Measurements from ENCODE around the gene ABLIM2. TPM values are rescaled to one million over a fixed set of nuclear protein-coding genes. Genes with fewer than 3 reads are reported as not detected.

Gene ABLIM2
- total RNA-seq, 1 experiment from 2014 or later = 1.0 TPM

DNA sequence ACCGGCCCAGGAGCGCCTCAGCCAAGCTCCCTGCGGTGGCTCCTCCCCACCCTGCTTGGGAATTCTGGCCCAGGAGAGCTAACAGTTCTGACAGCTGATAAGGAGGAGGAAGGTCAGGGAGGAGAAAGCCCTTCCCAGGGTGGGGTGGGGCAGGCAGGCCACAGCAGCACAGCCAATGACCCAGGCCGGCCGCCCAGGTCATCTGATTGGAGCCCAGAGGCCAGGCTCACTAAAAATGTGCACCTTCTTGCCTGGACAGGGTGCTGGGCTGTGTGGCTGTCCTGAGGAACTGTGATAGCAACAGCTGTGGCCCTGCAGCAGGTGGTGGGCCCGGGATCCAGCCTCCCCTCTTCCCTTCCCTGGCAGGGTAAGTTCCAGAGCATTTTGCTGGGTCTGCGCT lies 23.2 kb upstream of the ABLIM2 start:
- H2BK15ac ChIP-seq (ENCODE audit: low read depth, low read length) = no peak overlapping the region
- H3T11ph ChIP-seq (ENCODE audit: low read length) = no peak overlapping the region
- no peak for DNase-seq
- H3K27ac ChIP-seq (ENCODE audit: insufficient read length, low read depth, low read length) = no peak overlapping the region
- no peak overlapping the region for H3K18ac ChIP-seq (ENCODE audit: insufficient read length, low read depth, low read length)
- H2BK5ac ChIP-seq (ENCODE audit: insufficient read length, low read length) = no peak overlapping the region
- H3K14ac ChIP-seq (ENCODE audit: insufficient read depth, low read length) = no peak overlapping the region
- peaks cover 4% of the 10 kb centered on the region in 2 experiments; a peak in 2 of 5 replicates for H3K9me3 Mint-ChIP-seq
- H3K36me3 Mint-ChIP-seq (ENCODE audit: insufficient read depth in 1 of 3, low read depth in 3 of 3) = no peaks in the 10 kb centered on the region
- no peak overlapping the region for H4K8ac ChIP-seq (replicated peaks; ENCODE audit: insufficient read length, low read depth, low read length)
- WGBS (ENCODE audit: extremely low coverage, insufficient read length, low lambda C conversion rate) = no CpG with 5 or more reads among the region's 7 CpGs
- no peak overlapping the region for H3K9ac ChIP-seq (ENCODE audit: extremely low read depth, insufficient read length, low read length)
- no peaks in the 10 kb centered on the region for H3K4me1 ChIP-seq (ENCODE audit: insufficient read depth, low read length)
- H2AK5ac ChIP-seq (ENCODE audit: insufficient read length, low read length) = no peak overlapping the region
- H2BK120ac ChIP-seq (ENCODE audit: low read depth, low read length, poor library complexity, severe bottlenecking) = no peak overlapping the region
- no peaks in the 10 kb centered on the region for H3K79me1 ChIP-seq (ENCODE audit: insufficient read depth, low read depth, low read length, poor library complexity, severe bottlenecking)
- no peaks in the 10 kb centered on the region for H3K27me3 ChIP-seq (ENCODE audit: insufficient read depth, low read length)
- no peak overlapping the region for H2AFZ ChIP-seq (ENCODE audit: low read length)
- no peak overlapping the region for H2BK20ac ChIP-seq (ENCODE audit: low read depth, low read length, poor library complexity, severe bottlenecking)
- no peak overlapping the region for H4K5ac ChIP-seq (ENCODE audit: insufficient read length, low read depth, low read length)
- H3K27ac Mint-ChIP-seq = no peak overlapping the region
- no peaks in the 10 kb centered on the region for H3K9me3 ChIP-seq (ENCODE audit: control insufficient read depth, low read depth, low read length)
- no peaks in the 10 kb centered on the region for H4K20me1 ChIP-seq (ENCODE audit: control insufficient read depth, insufficient read depth, insufficient read length)
- H3K79me2 ChIP-seq (ENCODE audit: insufficient read depth, low read length) = no peaks in the 10 kb centered on the region
- no peak overlapping the region for H4K91ac ChIP-seq (ENCODE audit: insufficient read length, low read depth, low read length)
- H3K23ac ChIP-seq (ENCODE audit: insufficient read length, low read depth, low read length) = no peak overlapping the region
- TF ChIP-seq, protein P1, sequence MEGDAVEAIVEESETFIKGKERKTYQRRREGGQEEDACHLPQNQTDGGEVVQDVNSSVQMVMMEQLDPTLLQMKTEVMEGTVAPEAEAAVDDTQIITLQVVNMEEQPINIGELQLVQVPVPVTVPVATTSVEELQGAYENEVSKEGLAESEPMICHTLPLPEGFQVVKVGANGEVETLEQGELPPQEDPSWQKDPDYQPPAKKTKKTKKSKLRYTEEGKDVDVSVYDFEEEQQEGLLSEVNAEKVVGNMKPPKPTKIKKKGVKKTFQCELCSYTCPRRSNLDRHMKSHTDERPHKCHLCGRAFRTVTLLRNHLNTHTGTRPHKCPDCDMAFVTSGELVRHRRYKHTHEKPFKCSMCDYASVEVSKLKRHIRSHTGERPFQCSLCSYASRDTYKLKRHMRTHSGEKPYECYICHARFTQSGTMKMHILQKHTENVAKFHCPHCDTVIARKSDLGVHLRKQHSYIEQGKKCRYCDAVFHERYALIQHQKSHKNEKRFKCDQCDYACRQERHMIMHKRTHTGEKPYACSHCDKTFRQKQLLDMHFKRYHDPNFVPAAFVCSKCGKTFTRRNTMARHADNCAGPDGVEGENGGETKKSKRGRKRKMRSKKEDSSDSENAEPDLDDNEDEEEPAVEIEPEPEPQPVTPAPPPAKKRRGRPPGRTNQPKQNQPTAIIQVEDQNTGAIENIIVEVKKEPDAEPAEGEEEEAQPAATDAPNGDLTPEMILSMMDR (conservative IDR thresholded peaks at IDR 0.05) = no peak
- no peak overlapping the region for H3K56ac ChIP-seq (ENCODE audit: insufficient read length, low read depth, low read length)
- no peak overlapping the region for H3K4me2 ChIP-seq (ENCODE audit: insufficient read depth, insufficient read length, low read length)
- peaks cover 2% of the 10 kb centered on the region; the same call in 1 of the 2 replicates for H3K27me3 Mint-ChIP-seq (ENCODE audit: low read depth)
- peaks cover 5 to 6% of the 10 kb centered on the region in 2 experiments; a peak in 3 of 4 replicates for H3K4me1 Mint-ChIP-seq
- no peak overlapping the region for H3K4me3 Mint-ChIP-seq
- H2BK12ac ChIP-seq (ENCODE audit: insufficient read length, low read depth, low read length) = no peak overlapping the region
- no peaks in the 10 kb centered on the region for H3K23me2 ChIP-seq (ENCODE audit: insufficient read length, low read depth, low read length, poor library complexity, severe bottlenecking)
- no peak overlapping the region for H3K4ac ChIP-seq (ENCODE audit: low read depth, low read length)
